Erythroblast (primary cell): ENCODE results near the gene KCNJ11.
A peak's percentile ranks its signal among the peaks of the same experiment; 100 is the strongest.

Experiments
- DNase-seq, 2 experiments: peaks; one replicate each; lab custom pipeline; 2025; lab: John Stamatoyannopoulos, UW
- GATA1 ChIP-seq: IDR thresholded peaks from 2 replicates; pipeline ENCODE4 v1.6.1; 2011; ENCODE audit warnings: low read depth, mild to moderate bottlenecking, control low read depth, low read length, moderate library complexity
- POLR2A ChIP-seq: IDR thresholded peaks from 2 replicates; pipeline ENCODE4 v1.6.1; 2011; ENCODE audit warnings: mild to moderate bottlenecking, low read length

Gene KCNJ11

DNA sequence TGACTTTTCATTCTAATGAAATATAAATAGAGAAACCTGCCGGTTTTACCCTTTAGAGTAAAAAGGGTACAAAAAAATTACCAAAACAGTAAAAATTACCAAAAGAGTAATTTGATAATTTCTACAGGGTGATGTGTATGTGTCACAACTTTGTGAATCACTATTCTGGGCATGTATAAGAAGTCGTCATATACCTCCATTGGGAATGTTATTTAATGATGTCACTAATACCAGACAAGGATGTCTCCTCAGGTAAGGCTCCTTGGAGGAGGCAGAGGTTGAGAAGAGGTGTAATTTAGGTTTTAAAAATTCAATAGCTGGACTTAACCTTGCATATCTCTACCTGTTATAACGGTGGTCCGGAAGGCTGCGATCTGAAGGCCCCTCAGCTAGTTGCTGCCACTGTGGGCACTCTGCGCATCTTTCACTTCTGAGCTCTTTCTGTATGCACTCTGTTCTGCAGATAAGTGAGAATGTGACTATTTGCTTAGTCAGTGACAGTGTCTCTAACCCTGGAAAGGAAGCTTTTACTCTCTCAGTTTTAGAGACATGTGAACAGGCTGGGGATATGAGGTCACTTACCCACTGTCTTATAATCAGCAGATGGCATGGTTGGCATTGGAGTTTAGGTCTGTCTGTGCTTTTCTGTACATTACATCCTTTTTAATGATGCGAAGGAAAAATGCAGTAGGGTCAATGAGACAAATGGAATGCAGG, 37.8 kb downstream of the KCNJ11 start:
- no peak for TF ChIP-seq GATA1
- no peak for TF ChIP-seq POLR2A
- DNase-seq = no peak

DNA sequence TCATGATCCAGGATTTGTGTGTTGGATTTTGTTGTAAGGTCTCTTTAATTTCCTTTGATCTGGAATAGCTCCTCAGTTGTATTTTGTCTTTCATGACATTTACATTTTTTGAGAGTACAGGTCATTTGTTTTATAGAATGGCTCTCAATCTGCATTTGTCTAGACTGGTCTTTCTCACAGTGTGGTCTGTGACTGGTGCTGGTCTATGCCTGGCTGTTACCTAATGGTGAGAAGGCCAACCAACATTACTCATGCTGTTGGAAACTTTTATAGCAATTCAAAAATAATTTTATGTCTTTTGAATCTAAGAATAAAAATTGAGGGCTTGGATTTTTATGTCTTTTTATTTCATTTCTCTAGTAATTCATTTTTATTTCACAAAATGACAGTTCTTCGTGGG, 40.8 kb downstream of the KCNJ11 start:
- DNase-seq = no peak
- TF ChIP-seq POLR2A = no peak
- no peak for TF ChIP-seq GATA1

DNA sequence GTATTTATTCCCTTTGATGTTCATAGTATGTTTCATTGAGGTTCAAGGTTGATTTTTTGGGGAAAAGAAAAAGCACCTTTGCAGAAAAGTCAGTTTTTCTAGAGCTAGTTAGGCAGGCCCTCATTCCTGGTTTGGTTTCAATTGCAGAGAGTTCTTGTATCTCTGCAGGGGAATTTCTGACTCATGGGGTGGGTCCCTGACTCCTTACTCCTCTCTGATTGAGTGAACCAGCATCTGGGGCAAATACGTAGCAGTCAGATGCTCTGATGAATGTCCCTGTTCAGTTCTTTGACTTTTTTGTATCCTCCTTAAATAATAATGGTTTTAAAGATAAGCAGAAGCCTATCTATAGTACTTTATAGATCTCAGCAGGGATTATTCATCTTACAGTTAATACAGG, 44.6 kb downstream of the KCNJ11 start:
- peak; percentile 15 to 33 for DNase-seq
- TF ChIP-seq GATA1 (no peak), POLR2A (no peak)

GRCh38 chr11:17343257-17343656, 45.2 kb downstream of the KCNJ11 start:
- DNase-seq = no peak
- TF ChIP-seq GATA1 (no peak), POLR2A (no peak)
